DMS114 treated with DMSO at 0.1 percent for 48 hours (cell line): ENCODE measurements around the gene AVPR2.

Experiments
- DNase-seq: peaks from one replicate; lab custom pipeline; 2025; ENCODE audit not compliant: unreplicated experiment; lab: John Stamatoyannopoulos, UW

Gene AVPR2

DNA sequence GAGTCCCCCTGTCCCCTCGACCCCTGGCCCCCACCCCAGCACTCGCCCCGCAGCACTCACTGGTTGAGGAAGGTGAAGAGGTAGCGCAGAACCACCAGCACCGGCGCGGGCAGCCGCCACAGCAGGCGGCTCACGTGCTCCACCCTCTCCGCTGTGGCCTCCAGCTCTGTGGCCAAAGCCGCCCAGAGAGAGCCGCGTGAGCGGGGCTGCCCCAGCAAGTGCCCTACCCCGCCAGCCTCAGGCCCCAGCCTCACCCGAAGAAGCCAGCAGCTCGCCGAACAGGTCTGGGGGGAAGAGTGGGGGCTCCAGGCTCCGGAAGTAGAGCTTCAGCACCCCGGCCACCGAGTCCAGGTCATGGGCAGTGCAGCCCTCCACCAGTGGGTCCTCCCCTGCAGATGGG lies 6.0 kb downstream of the AVPR2 start:
- no peak for DNase-seq

DNA sequence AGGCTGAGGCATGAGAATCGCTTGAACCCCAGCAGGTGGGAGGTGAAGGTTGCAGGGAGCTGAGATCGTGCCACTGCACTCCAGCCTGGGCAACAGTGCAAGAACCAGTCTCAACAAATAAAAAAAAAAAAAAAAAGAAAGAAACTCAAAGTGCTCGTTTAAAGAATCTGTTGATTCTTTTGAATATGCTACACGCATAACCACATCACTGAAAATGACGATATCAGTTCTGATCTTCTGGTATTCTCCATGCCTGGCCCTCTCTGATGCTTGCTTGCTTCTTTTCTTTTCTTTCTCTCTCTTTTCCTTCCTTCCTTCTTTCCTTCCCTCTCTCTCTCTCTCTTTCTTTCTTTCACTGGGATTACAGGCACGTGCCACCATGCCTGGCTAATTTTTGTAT lies 7.3 kb downstream of the AVPR2 start:
- DNase-seq = no peak

DNA sequence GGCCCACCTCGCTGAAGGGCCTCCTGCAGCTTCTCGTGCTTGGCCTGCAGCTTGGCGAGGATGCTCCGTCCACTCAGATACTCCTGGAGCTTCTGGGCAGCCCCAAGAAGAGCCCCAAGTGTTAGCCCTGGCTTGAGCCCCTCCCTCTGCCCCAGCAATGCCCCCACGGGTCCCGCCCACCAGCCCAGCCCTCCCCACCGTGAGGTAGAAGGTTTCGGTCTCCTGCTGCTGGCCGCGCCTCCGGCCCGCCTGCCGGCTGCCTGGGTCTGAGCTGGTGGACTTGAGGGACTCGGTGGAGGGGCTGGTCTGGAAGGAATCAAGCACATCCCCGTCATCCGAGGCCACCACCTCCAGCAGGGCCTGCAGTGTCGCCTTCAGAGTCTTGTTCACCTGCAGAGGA lies 8.7 kb downstream of the AVPR2 start:
- no peak for DNase-seq

DNA sequence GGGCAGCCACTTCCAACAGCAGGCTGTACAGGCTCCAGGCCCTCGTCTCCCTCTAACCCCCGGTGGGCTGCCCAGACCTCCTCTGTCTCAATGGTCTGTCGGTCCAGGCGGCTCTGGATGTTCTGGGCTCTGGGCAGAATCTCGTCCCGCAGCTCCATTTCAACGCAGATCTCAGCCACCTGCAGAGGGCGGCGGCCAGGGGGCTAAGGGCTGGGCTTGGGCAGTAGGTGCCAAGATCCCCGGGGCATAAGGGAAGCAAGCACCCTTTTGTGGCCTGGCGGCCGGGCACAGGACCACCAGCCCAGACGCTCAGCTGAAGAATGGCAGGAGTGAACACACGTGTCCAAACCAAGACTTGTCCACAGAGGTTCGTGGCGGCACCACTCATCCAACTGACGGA lies 9.2 kb downstream of the AVPR2 start:
- DNase-seq = no peak

DNA sequence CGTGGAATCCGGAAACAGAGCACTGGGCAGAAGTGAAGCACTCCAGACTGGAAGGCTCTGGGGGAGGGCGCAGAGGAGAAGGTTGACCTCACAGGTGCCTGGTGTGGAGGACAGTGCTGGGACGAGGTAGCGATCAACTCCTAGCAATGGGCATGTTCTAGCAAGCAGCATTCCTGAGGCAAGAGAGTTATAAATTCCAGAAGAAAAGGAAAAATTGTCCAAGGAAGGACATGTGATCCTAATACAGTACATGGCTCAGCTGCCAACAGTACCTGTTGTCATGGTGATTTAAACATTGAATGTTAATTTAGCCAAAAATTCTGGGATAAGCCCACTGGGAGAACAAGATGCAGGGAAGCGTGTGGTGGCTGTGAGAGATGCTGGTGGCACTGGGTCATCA lies 13.4 kb downstream of the AVPR2 start:
- DNase-seq = no peak

DNA sequence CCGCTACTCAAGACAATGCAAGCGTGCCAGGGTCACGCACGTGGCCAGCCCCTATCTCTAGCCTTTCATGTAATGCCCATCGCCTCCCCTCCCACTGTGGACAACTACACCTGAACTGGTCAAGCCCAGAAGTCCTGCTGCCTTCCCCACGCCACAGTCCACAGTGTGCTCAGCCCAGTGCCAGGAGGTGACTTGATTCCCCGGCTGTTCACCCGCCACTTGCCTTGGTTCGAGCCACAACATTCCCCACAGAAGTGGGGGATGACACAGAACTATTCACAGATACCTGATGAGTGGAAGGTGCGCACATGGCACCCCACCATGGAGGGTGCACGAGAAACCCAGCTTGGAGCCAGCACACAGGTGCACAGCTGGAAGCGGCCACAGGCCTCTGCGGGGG lies 14.8 kb downstream of the AVPR2 start:
- DNase-seq = no peak

DNA sequence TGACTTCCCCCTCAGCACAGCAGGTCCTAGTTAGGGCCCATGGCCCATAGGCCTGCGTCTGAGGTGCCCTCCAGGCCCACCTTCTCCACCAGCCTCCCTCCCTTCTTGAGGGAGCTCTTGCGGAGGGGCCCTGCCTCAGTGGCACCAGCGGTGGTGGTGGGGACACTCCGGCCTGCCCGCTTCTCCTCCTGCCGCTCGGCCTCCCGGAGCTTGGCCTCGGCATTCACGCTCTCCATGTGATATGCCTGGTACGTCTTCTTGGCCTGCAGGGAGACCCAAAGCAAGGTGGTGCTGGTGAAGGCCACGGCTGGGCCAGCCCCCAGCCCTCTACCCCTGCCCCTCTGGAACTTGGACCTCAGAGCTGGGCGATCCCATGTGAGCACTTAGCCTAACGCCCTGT lies 16.1 kb downstream of the AVPR2 start:
- no peak for DNase-seq

DNA sequence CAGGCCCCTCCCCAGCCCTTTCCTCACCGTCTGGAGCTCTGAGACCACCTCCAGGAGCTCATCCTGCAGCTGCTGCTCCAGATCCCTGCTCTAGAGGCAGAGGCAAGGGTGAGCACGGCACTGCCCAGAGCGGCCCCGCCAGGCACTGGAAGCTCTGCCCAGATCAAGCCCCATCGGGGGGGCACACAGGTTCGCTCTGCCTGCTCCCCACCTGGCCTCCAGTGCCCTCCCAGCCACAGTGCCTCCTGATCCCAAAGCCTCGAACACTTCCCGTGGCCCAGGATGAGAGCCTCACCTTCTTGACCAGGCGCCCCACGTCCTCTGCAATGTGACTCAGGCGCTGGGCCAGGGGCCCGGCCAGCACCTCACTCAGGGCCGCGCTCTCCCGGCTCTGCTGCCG lies 16.6 kb downstream of the AVPR2 start:
- DNase-seq = no peak

DNA sequence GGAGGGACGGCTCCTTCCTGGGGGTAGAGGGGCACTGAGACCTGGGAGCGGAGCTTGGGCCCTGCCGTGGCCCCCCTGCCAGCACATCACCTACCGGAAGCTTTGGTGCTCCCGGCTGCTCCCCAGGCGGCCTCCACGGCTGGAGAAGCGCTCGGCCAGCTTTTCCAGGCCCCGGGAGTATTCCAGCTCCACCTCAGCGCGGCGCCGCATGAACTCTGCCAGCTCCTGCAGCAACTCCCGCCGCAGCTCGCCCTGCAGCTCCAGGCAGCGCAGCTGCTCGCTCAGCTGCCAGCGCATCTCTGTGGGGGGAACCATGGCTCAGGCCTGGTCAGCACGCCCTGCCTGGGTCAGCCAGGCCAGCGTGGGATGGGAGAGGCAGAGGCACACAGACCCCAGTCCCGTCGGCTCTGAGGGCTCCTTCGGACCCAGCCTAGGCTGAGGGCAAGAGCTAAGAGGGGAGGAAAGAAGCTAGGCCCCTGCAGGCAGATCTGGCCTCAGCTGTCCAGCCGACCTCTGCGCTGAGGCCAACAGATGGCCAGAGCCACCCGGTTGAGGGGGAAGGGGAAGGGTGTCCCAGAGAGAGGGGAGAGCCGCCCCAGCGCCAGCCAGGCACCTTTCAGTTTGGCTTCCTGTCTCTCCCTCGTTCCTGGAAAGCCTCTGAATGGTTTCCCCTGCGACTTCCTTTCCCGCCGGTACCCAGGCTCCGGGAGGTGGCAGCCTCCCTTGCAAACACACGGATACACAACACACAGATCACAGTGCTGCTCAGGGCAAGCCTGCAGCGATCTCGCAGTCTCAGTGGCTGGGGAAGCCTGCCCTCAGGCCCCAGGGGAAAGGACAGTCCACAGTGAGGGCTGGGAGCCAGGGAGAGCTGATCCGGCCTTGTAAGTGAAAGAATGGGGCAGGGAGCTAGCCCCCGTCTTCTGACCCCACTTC lies 17.3 kb downstream of the AVPR2 start:
- DNase-seq = no peak

DNA sequence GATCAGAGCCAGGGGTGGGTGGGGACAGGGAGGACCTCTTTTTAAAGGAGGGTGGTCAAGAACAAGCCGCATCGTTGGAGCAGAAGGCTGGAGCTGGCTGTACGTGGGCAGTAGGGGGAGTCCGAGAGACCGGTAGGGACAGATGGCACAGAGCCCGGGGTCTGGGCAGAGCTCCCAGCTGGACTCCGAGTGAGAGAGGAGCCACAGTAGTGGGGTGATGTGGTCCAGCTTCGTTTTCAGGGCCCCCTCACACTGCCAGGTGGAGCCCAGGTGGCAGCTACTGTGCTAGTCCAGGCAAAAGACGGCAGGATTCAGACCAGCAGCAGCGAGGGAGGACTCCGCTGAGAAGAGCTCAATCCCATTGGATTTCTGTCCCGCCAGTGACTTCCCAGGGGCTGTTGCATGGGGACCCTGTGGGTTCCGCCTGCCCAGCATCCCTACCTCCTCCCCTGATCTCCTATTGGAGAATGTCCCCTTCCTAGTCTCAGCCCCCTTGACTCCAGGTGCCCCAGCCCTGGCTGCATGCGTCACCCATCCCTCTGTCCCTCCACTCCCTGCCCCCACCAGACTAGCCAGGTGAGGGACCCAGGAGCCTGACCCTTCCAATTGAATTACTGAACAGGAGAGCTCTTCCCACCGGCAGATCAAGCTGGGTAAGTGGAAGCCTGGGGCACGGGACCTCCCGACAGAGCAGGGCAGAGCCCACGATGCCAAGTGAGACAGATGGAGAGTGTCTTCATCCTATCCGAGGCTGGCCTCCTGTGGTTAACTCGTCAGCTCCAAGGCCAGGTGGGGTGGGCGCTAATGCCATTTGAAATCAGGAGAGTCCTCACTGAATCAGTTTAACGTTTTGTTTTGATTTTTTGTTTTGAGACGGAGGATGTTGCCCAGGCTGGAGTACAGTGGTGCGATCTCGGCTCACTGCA lies 18.7 kb downstream of the AVPR2 start:
- DNase-seq = no peak

DNA sequence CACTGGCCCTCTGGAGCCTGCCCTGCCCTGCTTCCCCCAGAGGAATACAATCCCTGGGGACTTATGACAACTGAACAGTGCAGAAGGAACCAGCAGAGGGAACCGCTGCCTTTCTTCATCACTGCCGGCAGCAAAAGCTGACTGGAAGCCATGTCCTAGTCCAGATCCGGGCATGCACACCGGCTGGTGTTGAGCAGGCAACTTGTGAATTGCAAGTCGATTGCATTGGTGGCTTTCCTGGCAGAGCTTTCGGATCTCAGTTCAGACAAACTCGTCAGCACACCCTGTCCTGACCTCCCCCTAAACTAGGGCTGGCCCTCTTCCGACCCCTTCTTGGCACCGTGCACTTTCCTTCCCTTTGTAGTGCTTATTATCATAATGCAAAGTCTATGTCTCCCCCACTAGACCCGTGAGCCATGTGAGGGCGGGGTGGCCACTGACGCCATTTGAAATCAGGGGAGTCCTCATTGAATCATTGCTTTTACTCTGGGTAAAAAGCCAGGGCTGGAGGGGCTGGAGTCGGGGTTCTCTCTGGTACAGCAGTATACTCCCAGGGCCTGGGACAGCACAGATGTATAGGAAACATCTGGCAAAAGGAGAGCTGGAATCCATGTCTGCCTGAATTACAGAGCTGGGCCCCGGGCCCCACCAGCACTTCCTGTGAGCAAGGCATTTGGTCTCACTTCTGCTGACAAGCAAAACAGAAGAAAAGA lies 19.8 kb downstream of the AVPR2 start:
- DNase-seq = peak; percentile 11

DNA sequence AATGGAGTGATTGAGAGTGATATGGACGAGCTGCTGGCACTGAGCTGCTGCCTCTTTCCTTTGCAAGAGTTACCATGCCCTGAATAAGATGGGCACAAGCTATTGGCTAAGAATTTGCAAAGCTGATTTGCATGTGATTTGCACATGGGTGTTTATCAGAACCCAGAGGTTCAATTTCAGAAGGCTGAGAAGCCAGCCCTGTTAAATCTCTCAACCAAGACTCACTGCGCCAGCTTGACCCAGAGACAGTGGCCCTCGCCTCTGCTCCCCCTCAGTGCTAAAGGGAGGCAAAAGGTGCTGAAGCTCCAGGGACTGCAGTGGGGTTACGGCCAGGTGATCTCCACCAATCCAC lies 20.9 kb downstream of the AVPR2 start:
- DNase-seq = no peak

DNA sequence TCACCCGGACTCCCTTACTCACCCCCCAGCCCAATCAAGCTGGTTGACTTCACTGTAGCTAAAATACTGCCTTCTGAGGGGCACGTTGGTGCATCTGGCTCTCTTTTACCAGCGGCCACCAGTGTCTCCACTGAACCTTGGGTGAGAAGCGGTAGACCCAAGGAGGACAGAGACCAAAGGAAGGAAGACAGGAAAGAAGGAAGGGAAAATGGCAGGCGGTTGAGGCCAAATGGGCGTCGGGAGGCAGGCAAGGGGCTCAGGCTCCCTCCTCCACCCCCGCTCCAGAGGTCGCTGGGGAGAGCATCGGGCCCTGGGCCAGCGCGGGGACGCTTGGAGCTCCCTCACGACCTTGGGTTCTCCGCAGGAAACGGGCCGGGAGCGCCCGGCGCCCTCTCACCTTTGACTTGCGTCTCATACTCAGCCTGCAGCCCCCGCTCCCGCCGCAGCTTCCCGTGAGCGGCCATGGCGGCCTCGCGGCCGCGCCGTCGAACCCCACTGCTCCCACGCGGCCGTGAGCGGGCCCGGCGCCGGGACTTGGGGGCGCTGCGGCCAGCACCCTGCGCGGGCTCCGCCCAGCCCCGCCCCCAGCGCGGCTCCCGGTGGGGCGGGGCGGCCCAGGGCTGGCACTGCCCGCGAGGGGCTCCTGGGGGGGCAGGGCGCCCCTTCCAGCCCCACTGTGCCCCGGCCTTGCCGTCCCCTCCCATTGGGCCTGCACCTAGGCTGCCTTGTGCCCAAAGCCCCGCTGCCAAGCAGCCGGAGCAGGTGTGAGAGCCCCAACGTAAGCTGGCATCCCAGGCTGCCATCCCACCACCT lies 21.5 kb downstream of the AVPR2 start, which contains the start of gene ARHGAP4:
ARHGAP4 (minus strand) TSS at position 526 of the 813 bp plus-strand sequence; CDS start at position 464, 62 bp downstream.
- DNase-seq = no peak

DNA sequence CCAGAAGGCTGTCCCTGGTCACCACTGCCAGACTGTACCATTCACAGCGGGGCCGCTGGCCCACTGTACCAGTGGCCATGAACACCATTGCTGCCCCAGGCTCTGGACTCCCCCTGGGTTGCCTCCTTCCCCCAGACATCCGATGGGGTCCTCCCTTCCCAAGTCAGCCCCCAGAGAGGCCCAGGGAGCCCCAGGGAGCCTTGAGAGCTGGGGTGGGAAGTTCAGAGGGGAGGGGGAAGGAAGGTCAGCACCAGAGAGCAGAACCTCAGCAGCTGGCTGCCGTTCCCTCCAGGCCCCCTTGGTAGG lies 22.0 kb downstream of the AVPR2 start:
- DNase-seq = no peak

DNA sequence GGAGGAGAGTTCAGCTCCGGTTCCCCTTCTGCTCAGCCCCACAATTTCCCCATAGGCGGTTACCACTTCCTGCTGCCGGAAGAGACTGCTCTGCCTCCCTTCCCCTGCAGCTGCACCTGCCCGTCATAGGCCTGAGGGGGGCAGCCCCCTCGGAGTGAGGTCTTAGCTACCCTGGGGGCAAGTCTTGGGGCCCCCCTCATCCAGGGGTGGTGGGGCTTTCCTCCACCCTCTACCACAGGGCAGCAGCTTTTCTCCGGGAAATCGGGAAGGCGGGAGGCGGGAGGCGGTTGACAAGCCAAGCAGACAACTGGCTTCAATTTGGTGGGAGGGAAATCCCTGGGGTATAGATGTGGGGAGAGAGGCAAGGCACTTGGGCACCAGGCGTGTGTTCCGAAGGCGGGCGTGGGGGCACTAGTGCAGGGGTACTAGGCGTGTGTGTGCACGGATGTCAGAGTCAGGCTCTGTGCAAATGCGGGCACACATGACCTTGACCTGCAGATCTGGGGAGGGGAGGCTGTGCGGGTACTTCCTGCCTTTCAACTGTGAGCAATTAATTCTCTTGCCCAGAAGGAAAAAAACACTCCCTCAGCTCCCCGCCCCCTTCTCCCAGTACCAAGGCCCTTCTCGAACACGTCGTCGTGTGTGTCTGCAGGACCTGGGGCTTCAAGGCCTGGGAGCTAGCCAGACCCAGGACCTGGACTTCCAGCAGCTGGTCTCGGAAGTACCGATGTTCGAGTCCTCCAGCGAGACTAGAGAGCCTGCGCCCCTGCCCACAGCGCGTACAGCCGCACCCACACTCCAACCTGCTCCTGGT lies 22.6 kb downstream of the AVPR2 start:
- DNase-seq = no peak

DNA sequence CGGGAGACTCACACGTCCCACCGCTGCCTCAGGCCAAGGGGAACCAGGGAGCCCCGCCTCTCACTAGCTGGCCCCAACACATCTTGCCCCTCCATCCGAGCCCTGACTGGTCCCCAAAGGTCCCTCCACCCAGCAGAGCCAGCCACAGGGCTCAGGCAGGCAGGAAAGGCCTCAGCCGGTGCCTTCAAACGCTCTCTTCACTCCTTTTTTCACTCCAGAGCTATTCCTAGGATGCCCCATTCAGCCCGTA lies 23.1 kb downstream of the AVPR2 start:
- no peak for DNase-seq

DNA sequence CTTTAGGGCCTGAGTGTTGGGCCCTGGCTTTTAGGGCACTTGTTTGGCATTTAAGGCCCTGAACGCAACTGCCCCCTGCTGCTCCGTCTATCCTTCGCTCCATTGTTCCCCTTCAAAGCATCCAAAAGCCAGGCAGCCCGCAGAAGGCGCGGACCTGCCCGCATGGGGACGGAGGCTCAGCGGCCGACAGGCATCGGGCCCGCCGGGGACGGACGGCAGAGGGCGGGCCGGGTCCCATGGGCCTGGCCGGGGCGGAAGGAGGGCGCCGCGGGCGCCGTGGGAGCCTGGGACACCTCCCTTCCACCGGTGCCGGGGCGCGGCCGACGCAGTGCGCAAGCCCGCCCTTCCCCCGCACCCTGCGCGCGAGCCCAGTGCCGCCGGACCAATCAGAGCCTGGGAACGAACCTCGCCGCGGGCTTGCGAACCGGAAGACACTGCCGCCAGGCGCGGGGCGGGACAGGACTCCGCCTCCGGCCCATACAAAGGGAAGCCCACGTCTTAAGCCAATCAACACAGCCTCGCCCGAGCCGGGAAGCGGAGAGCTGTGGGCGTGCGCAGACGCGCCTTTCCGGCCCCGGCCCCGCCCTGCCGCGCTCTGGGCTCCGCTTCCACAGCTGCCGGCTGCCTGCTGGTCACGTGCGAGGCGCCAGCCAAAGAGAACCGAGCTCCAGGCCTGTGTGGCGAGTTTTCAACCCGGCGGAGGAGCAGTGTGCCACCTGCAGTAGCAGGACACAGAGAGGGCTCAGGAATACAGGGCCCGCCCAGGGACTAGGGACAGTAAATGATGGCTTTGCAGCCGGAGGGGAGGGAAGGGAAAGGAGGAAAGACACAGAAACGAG lies 23.7 kb downstream of the AVPR2 start:
- DNase-seq = peak; percentile 84

DNA sequence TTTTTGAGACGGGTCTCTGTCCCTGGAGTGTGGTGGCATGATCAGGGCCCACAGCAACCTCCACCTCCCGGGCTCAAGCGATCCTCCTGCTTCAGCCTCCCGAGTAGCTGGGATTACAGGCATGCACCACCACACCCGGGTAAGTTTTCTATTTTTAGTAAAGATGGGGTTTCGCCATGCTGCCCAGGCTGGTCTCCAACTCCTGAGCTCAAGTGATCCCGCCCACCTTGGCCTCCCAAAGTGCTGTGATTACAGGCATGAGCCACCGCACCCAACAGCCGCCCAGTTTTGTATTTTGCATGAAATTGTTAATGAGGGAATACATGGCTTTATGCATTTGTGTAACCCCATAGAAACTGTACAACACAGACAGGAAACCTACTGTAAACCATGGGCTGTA lies 24.4 kb downstream of the AVPR2 start:
- no peak for DNase-seq

DNA sequence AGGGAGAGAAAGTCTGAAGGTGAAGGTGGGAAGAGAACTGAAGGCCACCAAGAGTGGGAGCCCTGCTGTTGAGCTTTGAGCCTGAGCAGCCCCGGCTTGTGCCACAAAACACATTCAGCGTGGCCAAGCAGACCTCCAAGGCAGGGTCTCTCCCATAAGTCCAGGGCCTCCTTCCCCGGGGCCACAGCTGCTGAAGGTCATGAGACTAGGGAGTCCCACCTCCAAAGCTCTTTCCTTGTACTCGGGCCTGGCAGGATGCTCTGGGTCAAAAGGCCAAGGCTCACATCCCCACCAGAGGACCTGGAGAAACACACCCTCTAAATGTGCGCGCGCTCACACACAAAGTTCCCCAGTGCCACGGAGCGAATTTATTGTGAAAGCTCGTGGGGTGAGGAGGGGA lies 25.1 kb downstream of the AVPR2 start:
- no peak for DNase-seq
